GM18499 (cell line): ENCODE measurements around the gene ATF1.

ENCODE experiments used
- ATAC-seq: cut with Tn5 transposase; IDR thresholded peaks from one replicate; pipeline ENCODE4 v1.9.1; 2021; ENCODE audit warnings: moderate number of reproducible peaks; ENCODE audit not compliant: insufficient read depth, unreplicated experiment

The ATF1 gene

DNA sequence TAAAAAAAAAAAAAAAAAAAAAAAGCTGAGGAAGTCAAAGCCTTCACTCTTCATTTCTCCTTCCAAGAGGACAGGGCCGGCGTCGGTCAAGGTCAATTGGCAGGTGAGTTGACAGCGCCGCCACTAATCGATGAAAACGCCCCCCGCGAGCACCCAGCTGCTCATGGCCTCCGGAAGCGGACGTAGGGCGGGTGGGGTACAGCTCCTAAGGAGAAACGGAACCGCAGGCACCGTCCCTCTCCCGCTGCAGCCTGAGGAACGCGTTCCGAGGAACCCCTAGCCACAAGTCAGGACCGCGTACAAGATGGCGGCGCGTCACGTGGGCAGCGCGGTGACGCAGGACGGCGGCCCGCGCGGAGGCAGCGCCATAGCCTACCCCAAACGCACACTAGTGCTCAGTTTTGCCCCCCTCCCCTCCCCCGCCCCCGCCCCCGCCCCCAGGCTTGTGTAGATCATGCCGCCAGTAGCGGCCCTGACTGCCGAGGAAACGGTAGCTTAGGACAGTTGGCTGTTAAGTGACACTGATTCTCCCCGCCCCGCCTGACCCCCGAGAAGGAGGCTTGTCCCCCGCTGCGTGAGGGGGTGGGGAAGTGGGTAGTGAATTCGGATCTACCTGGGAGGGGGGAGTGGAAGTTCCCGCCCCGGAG is at the start of gene ATF1:
TSS of gene ATF1 (plus strand) at position 463 of the 647 bp plus-strand sequence. CDS start 16,045 bp downstream, outside the sequence.
- ATAC-seq, result peak; percentile 53

DNA sequence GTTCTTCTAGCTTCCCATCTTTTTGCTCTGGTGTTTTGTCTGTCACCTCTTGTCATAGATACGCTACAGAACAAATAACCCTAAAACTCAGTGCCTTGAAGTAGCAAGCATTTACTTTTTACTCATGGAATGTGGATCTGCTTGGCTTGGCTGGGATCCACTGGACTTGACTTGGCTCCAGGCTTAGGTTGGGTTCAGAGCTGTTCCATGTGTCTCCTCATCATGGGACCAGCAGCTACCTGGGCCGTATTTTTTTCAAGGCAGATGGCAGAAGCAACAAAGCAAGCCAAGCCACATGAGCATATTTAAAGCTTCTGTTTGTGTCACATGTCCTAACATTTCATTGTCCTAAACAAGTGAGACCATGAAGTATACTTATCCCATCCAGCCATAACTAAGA is 48.7 kb upstream of the ATF1 start:
- ATAC-seq, result no peak

DNA sequence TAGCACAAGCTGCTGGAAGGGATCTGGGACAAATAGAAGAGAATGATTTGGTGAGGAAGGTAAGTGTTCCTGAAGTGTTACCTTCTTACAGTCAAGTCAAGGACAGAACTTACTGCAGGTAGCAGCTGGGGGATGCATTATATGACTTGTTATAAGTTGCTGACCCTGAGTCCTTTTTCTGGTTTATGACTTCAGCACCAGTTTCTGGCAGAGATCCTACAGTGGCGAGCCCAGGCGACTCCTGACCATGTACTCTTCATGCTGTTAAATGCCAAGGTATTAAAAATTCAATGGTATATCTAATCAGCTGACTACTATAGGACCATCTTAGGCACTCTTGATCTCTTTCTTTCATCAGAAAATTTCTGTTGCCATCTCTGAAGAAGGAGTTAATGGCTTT is 45.1 kb upstream of the ATF1 start:
- no peak for ATAC-seq

DNA sequence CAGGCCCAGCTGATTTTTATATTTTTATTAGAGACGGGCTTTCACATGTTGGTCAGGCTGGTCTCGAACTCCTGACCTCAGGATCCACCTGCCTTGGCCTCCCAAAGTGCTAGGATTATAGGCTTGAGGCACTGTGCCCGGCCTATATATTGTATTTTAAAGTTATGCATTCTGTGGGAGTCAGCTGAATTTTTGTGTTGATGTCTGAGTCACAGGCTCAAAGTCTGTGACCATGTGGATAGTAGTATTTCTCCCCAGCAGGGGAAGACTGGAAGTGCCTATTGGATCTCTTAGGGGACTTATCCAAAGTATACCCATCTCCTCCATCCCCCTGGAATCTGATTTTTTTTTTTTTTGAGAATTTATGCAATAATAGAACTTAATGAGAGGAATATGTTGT is 43.8 kb upstream of the ATF1 start:
- ATAC-seq, result no peak

DNA sequence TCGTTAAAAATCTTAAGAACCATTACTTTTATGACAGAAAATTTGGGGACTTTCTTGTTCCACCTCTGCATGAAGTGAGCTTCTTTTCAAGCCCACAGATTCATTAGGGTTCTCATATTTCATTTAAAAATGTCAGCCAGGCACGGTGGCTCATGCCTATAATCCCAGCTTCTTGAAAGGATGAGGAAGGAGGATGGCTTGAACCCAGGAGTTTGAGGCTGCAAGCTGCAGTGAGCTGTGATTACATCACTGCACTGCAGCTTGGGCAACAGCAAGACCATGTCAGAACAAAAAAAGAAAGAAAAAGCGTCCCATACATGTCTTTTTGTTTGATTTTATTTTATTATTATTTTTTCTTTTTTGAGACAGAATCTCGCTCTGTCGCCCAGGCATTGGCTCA is 43.4 kb upstream of the ATF1 start:
- no peak for ATAC-seq

DNA sequence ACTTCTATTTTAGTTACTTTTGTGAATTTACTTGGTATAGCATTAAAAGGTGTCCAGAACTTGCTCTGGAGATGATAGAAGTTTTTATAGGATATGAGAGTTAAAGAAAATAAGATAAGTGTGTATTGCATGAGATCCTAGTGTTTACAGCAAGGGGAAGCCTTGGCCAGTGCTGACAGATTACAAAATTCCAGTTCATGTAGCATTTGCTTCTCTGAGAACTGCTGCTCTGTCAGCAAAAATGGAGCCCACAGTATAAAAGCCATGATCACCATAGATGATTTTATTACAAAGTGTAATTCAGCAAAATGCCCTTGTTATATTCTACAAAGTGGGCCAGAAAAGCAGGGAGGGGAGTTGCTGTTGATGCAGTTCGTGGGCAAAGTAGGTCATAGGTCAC is 40.0 kb upstream of the ATF1 start:
- no peak for ATAC-seq

DNA sequence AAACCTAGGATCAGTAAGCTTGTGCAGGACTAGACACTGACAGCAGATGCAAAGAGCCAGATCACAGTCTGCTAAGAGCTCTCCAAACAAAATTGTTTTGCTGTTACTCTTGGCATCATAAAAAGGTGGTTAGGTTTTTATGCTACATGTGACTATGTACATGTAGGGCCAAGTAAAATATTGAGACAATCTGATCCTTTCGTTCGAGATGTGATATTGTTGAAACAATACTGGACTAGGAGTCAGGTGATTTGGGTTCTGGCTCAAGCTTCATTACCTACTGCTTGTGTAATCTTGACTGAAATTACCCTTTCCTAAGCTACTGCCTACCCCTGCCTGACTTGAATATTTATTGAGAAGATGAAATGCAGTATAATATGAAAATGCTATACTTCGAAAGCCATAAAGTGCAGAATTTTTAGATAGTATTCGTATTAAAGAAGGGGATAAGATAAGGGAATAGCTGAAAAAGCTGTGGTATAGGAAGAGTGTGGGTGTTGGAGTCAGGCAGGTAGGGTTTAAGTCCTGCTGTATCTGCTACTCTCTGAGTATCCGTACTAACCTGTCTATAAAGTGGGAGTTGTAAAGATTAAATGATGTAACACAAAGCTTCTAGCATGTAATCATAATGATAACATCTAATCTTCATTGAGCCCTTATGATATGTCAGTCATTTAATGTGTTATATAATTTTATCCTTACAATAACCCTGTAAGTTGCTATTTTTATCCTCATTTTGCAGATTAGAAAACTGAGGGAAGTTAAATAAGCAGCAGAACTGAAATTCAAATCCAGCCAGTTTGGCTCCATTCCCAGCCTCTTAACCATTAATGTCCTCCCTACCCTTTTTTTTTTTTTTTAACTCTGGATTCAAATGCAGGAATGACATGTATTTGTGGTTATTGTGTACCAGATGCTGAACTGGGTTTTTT is 38.6 kb upstream of the ATF1 start:
- ATAC-seq, result no peak

DNA sequence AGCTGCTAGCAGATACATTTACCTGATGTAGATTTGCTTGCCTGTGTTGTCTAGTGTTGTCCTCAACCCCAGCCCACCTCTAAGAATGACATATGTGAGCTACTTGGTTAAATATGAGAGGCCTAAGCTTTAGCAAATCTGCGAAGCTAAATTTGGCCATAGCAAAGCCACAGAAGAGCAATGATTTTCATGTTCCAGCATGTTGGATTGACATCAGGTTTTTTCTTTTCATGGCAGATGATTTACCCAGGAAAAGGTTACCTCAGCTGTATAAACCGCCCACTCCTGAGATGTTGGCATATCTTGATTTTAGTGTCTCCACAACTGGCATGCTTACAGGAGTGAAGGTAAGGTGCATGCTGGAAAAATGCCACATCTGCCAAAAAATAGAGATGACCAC is 36.4 kb upstream of the ATF1 start:
- ATAC-seq, result no peak

DNA sequence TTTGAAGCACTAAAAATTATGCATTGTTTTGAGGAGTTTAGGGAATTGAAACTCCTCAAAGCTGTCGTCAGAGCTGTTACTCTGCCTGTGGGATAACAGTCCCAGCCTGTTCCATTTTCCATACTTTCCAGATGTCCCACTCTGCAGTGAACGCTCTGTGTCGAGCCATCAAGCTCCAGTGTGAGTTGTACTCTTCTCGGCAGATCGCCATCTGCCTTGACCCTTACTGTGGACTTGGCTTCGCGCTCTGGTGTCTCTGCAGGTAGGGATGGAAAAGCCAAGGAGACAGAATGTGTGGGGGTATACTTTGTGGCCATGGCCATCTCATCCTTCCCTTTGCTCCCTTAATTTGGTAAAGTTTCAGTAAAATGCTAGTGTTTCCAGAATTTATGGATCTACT is 35.5 kb upstream of the ATF1 start:
- ATAC-seq, result no peak

DNA sequence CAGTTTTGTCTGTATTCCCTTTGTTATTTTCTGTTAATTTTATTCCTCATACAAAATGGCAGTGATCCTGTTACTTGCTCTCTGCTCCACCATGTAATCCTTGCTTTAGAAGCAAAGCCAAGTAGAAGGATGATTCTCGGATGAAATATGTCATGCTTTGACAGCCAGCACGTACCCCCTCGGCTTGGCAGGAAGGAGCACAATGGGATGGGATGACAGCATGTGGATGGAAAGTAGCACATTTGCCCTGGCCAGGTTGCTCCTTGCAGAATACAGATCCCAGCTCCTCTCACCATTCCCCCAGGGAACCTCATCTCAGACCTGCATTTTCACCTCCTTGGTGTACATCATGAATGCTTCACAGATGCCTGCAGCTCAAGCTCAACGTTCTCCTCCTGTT is 35.1 kb upstream of the ATF1 start:
- ATAC-seq, result no peak

DNA sequence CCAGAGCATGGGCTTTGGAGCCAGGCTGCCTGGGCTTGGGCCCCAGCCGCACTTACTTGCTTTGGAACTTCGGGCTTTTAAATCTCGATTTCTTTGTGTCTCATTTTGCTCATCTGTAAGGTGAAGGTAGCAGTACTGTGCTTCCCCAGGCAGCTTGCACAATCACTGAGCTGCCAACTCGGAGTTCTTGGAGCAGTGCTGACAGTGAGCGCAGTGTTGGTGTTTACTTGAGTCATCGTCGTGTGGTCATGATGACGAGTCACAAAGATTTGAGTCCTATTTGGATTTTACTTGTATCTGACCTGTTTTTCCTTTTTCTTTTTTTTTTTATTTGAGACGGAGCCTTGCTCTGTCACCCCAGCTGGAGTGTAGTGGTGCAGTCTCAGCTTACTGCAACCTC is 31.3 kb upstream of the ATF1 start:
- no peak for ATAC-seq

DNA sequence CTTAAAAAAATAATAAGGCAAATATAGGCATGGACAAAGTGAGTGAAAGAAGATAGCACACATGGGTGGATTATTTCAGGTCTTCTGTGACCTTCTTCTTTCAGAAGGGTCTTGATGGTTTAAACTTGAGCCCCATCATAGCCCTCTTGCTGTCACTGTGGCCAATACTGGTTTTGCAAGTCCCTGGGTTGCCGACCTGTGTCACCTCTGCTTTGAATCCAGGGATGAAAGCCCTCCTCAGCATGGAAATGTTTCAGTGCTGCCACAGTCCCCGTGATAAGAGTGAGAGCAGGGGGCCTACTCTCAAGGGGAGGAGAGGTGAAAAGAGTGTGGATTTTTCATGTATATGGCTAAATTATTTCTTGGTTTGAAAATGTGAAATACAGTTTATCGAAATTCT is 30.2 kb upstream of the ATF1 start:
- ATAC-seq, result no peak

DNA sequence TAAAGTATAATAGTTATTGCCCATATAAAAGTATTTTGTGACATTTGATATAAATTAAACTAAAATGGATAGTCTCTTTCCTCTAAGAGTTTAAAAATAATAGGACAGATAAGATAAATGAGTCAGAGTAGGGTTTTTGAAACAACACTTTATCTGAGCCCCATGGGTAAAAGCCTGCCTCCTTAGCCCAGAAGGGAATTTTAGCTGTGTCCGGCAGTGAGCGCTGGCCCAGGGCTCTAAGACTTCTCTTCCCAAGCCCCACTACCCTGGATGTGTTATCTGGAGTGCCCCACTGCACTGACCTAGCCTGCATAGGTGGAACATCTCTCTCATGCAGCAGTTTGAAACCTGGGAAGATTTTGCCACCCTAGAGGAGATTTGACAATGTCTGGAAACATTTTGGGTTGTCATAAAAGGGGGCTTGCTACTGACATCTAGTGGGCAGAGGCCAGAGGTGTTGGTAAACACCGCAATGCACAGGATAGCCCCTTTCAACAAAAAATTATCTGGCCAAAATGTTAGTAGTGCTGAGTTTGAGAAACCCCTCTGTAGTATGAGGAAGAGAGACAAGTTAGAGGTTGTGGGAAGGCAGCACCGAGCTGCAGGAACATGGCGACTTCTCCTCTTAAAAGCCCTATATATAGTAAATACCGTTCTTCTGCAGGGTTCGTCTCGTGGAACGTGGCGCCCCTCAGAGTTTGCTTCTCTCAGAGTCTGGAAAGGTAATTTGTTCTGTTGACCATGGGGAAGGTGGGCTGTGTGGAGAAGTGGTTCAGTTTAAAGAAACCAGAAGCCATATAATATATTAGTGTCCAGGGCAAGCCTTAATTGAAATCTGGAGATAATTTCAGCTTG is 29.3 kb upstream of the ATF1 start:
- no peak for ATAC-seq

DNA sequence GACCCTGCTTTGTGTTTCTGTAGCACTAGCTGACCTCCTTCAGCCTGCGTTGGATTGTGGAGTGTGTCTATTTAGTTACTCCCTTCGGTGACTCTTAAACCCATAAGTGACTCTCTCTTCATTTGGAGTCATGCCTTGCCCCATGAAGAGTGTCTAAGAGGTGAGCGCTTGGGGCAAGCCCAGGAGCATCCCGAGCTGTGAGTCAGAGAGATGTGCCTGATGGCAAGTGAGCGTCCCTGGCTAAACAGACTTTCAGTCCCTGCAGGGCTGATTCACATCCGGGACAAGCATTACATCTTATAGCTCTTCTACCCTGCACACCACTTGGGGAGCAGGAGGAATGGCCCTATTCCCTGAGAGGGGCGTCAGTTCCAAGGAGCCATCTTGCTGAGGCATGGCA is 24.3 kb upstream of the ATF1 start:
- ATAC-seq, result no peak

DNA sequence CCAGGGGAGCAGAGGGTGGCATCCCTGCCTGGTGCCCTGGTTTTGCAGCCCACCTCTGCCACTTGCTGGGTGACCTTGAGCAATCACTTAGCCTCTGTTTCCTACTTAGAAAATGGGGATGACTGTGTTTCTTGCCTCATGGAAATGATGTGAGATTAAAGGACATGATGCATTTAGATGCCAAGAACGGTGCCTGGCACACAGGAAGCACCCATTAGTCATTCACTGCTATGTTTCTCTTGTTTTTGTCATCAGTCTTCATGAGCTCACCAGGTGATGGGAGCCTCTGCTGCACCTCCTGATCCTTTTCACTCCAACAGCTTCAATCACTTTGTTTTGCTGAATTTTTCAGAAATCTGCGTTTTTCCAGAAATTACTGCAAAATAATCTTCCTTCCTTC is 23.6 kb upstream of the ATF1 start:
- ATAC-seq, result no peak

DNA sequence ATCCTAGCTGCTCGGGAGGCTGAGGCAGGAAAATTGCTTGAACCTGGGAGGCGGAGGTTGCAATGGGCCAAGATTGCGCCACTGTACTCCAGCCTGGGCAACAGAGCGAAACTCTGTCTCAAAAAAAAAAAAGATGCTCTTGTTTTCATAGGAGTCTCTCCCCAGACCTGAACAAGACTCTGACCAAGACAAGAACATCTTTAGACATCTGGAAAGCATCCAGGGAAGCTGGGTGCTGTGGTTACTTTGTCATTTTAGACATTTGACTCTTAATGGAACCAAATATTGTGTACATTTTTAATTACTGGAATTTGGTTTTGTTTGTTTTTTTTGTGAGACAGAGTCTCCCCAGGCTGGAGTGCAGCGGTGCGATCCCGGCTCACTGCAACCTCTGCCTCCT is 21.1 kb upstream of the ATF1 start:
- ATAC-seq, result no peak

DNA sequence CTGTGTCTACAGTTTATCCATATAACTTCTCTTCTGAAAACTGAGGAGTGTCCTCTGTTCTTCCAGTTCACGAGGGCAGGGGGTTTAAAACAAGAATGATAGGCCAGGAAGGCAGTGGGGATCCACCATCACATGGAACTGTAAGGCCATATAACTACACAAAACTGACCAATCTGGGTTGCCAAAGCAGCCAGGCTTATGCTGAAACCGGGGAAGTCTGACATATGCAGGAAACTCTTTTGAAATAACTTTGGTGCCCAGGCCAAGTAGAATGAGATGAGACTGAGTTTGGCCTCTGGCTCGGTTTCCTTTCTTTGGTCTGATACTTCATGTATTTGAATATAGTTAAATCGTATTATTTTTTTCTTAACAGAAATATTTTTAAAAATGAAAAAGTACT is 18.0 kb upstream of the ATF1 start:
- ATAC-seq, result no peak

DNA sequence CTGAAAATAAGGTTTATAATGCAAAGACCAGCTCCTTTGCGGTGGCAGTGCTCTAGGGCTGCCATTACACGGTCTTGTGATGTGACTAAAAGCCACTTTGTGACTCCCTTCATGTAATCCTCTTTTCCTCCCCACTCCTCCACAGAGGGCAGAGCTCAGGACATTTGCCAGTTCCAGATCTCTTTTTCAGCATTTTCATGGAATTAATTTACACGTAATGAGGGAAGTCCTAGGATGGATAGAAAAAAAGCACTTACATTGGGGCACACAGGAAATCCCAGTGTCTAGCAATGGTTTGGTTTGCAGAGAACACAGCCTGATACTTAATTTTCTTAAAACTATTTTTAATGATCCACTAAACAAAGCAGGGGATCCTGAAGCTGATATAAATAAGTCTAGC is 17.5 kb upstream of the ATF1 start:
- ATAC-seq, result no peak

DNA sequence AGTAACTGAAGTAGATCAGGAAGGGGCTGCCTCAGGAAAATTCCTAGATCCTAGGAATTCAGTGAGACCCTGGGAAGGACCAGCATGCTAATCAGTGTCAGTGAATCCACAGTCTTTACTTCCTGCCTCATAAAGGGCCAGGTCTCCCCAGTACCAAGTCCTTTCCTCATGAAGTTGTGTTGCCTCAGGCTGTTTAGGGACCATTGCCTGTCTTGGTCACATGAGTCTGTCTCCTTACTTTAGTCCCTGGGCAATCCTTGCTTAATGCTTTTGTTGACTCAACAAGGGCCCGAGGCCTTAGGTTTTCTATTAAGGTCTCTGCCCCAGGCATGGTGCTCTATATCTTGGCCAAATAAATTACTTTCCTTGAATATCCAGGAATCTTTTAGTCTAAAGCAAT is 16.1 kb upstream of the ATF1 start:
- no peak for ATAC-seq

DNA sequence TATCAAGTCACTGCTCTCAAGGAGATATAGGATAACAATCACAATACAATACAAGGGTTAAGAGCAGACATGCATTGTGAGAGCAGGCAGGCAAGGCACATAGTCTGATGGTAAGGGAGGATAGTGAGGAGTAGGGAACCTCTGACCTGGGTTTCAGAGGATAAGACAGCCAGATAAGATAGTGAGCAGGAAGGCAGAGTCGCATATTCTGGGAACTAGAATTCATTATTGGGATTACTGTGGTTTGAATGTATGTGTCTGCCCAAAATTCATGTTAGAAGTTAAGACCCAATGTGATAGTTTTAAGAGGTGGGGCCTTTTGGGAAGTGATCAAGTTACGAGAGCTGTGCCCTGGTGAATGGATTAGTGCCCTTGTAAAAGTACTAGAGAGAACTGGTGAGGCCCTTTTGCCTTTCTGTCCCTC is 14.4 kb upstream of the ATF1 start:
- no peak for ATAC-seq

DNA sequence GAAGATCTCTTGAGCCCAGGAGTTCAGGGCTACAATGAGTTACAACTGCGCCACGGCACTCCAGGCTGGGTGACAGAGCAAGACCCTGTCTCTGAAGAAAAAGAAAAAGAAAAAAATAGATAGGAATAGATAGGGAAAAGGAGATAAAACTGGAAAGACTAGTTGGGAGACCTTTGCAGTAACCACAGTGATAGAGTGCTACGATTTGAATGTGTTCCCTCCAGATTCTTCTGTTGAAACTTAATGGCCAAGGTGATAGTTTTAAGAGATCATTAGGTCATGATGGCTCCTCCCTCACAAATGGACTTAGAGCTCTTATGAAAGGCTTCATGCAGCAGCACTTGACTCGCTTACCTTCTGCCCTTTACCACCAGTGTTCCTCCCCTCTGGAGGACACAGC is 13.5 kb upstream of the ATF1 start:
- no peak for ATAC-seq
